Stimulated activated CD4-positive, alpha-beta T cell treated with anti-CD3 and anti-CD28 coated beads, Interleukin-12 subunit alpha, Interleukin-12 subunit beta, amount 100 ng/mL, for 4 hours (primary cell): ENCODE measurements around the gene CLASRP.

Experiments used
- DNase-seq: peaks from one replicate; pipeline ENCODE4 v3.0.0-alpha.2; 2020

Gene CLASRP

GRCh38 chr19:45087531-45087930, 48.7 kb downstream of the CLASRP start:
- DNase-seq = no peak

GRCh38 chr19:45090034-45090433, 51.2 kb downstream of the CLASRP start:
- DNase-seq = no peak

GRCh38 chr19:45090606-45091005, 51.8 kb downstream of the CLASRP start:
- no peak for DNase-seq

- peak; percentile 97 for DNase-seq
Observed at GRCh38 chr19:45091031-45091923, 52.4 kb downstream of the CLASRP start.

GRCh38 chr19:45092747-45093678, 54.2 kb downstream of the CLASRP start, which contains the start of gene PPP1R37:
TSS of gene PPP1R37 (plus strand) at chr19:45093179. CDS start at chr19:45093326, 147 bp downstream.
- DNase-seq = peak; percentile 86

GRCh38 chr19:45094137-45094536, 55.3 kb downstream of the CLASRP start:
- no peak for DNase-seq

- no peak for DNase-seq
Observed at GRCh38 chr19:45094707-45095106, 55.9 kb downstream of the CLASRP start.

- DNase-seq = no peak
Observed at GRCh38 chr19:45095496-45096413, 56.9 kb downstream of the CLASRP start.

- DNase-seq = no peak
Observed at GRCh38 chr19:45096700-45097099, 57.9 kb downstream of the CLASRP start.

GRCh38 chr19:45097450-45097775, 58.6 kb downstream of the CLASRP start:
- DNase-seq = no peak

GRCh38 chr19:45097776-45098520, 59.1 kb downstream of the CLASRP start:
- DNase-seq = no peak

- DNase-seq = no peak
Observed at GRCh38 chr19:45098521-45099466, 59.9 kb downstream of the CLASRP start.

GRCh38 chr19:45099467-45100191, 60.8 kb downstream of the CLASRP start:
- no peak for DNase-seq

GRCh38 chr19:45100201-45100600, 61.4 kb downstream of the CLASRP start:
- DNase-seq = no peak

GRCh38 chr19:45100846-45101252, 62.0 kb downstream of the CLASRP start:
- DNase-seq = no peak

- DNase-seq = no peak
Observed at GRCh38 chr19:45101806-45102205, 63.0 kb downstream of the CLASRP start.

- DNase-seq = no peak
Observed at GRCh38 chr19:45102481-45102880, 63.6 kb downstream of the CLASRP start.

GRCh38 chr19:45103156-45103507, 64.3 kb downstream of the CLASRP start:
- no peak for DNase-seq

- DNase-seq = no peak
Observed at GRCh38 chr19:45103508-45104319, 64.9 kb downstream of the CLASRP start.
